IPS-18c (cell line): ENCODE results near the gene LIM2.

Source experiments
- H3K4me3 ChIP-seq: 2 replicates; pipeline ENCODE4 v1.7.0; 2013; ENCODE audit warnings: low read depth, mild to moderate bottlenecking, low read length, moderate library complexity; ENCODE audit not compliant: insufficient read depth
- H3K9me3 ChIP-seq: one replicate; pipeline ENCODE4 v1.6.1; 2013; ENCODE audit warnings: mild to moderate bottlenecking, low read length, moderate library complexity; ENCODE audit not compliant: control insufficient read depth, insufficient read depth

LIM2 gene

GRCh38 chr19:51371186-51371690 is 16.5 kb downstream of the LIM2 start:
- Histone ChIP-seq H3K9me3 (no peaks in the 10 kb centered on the region), H3K4me3 (no peak overlapping the region)

DNA sequence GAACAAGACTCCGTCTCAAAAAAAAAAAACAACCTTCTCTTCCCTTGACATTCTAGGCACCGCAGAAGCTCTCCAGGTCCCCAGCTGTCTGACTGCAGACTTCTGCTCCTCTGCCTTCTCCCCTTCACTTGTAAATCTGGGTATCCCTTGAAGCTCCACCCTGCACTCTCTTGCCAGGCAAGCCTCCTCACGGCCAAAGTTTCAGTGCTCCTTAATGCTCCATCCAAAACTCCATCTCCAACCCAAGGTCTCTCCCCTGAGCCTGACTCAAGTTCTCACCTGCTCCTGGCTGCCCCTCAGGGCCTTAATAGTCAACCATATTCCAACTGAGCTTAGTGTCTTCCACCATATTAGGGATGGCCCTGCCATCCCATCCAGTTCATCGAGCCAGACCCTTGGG is 17.5 kb downstream of the LIM2 start:
- H3K9me3 ChIP-seq = no peaks in the 10 kb centered on the region
- no peak overlapping the region for H3K4me3 ChIP-seq

DNA sequence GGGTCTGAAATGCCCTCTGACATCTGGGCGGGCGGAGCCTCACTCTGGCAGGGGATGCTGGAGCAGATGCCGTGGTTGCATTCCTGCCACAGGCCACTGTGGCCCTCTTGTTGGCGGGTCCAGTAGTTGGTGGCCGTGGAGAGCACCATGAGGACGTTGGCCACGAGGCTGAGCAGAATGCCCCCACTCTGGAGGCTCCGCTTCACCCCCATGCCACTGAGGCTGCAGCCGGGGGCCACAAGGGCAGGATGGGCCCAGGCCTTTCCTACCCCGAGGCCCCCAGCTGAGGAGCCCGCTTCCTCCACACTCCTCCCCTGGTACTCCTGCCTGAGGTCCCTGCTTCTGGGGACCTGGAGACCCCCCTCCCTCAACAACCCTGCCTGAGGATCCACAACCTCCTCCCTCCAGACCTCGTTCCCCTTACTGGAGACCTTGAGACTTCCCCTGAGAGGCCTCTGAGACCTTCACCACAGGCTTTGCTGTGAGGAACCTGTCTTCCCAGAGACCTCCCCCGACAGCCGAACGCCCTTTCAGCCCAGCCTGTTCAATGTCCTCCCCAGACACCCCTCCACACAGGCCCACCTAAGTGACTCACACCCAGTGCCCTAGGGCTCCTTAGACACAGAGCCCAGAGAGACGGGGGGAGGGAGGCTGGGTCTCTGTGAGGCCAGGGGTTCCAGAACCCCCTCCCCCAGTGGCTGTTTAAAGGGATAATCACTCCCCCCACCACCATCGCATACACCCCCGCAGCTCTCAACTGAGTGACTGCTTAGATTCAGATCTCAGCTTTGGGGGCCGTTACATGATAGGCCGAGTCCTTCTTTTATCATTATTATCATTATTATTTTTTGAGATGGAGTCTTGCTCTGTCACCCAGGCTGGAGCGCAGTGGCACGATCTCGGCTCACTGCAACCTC is 19.1 kb downstream of the LIM2 start, which contains the start of gene CLDND2:
Gene CLDND2, minus strand, starts transcription at position 638 of the 917 bp plus-strand sequence. Its CDS starts 426 bp downstream, at position 212.
- Histone ChIP-seq H3K4me3 (peak within 1 kb of the TSS; percentile 85), H3K9me3 (no peaks in the 10 kb centered on the region)

- no peaks in the 10 kb centered on the region for H3K9me3 ChIP-seq
- H3K4me3 ChIP-seq = peak overlapping the region; percentile 85
Observed at GRCh38 chr19:51367565-51368365, 20.0 kb downstream of the LIM2 start.

DNA sequence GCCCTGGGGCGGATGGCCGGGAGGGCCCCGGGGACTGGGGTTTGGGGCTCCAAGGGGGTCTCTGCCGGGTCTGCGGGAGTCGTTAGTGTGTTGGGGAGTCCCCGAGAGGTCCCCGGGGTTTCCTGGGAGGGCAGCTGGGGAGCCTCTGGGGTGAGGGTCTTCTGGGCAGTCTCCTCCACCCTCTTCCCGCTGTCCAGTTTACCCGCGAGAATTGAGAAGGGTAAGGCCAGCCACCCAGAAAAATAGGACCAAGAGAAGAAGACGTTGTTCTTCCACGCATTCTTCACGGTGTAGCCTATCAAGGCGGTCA is 20.6 kb downstream of the LIM2 start:
- Histone ChIP-seq H3K9me3 (no peaks in the 10 kb centered on the region), H3K4me3 (peak overlapping the region; percentile 85)

- Histone ChIP-seq H3K4me3 (peak overlapping the region; percentile 85), H3K9me3 (no peaks in the 10 kb centered on the region)
Observed at GRCh38 chr19:51366389-51367254, 21.2 kb downstream of the LIM2 start.

GRCh38 chr19:51365965-51366388 is 21.8 kb downstream of the LIM2 start, which contains the start of gene ETFB:
Gene ETFB (minus strand): TSS chr19:51366388. CDS start chr19:51366326, 62 bp downstream.
- Histone ChIP-seq H3K9me3 (no peaks in the 10 kb centered on the region), H3K4me3 (peak within 1 kb of the TSS; percentile 85)

DNA sequence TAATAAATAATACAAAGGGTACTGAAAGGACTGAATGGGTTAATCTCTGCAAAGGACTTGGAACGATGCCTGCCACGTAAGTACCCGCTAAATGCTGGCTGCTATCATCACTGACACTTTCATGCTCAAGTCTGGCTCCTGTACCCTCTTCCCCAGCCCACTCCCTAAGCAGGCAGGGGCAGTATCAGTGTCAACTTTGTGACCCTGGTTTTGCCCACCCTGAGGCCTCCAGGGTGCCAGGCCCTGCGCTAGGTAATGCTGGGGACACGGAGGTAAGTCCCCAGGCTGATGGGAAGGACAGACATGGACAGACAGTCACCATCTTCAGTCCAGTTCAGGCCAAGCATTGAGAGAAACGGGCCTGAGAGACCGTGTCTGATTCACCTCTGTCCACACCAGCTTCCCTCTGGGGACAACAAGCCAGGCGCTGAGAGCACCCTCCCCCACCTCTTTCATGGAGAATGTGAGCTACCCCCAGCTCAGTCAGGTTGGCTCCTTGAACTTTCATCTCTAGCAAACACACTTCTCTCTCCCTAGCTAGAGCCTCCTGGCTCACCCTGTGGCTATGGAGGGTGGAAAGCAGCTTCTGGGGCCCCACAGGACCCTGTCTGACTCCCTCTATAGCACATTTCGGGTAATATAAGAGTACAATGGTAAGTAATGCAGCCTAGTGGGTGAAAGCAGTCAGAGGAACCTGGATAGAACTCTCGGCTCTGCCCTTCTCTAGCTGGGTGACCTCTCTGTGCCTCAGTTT is 22.4 kb downstream of the LIM2 start:
- H3K4me3 ChIP-seq = peak overlapping the region; percentile 71
- no peaks in the 10 kb centered on the region for H3K9me3 ChIP-seq

GRCh38 chr19:51364200-51365106 is 23.3 kb downstream of the LIM2 start:
- H3K4me3 ChIP-seq = no peak overlapping the region
- H3K9me3 ChIP-seq = no peaks in the 10 kb centered on the region

DNA sequence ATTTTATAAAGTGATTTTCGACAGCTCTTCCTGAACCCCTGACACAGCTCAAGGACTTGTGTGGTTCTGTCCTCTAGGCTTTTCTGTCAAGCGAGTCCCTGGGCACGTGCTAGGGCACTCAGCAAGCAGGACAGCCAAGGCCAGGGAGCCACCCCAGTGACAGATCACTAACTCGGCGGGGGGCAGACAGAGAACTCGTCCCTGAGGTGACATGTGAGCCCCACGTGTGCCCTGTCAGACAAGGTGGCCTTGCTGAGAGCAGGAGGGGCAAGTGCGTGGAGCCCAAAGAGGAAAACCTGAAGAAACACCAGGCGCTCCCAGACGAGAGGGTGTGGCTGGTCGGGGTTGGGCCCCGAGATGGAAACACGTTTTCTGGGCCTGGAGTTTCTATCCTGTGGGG is 26.5 kb downstream of the LIM2 start:
- Histone ChIP-seq H3K4me3 (no peak overlapping the region), H3K9me3 (no peaks in the 10 kb centered on the region)

- Histone ChIP-seq H3K4me3 (no peak overlapping the region), H3K9me3 (no peaks in the 10 kb centered on the region)
Observed at GRCh38 chr19:51359294-51359693, 28.5 kb downstream of the LIM2 start.

GRCh38 chr19:51357952-51358351 is 29.8 kb downstream of the LIM2 start:
- Histone ChIP-seq H3K9me3 (no peaks in the 10 kb centered on the region), H3K4me3 (no peak overlapping the region)

GRCh38 chr19:51356159-51356801 is 31.5 kb downstream of the LIM2 start:
- H3K4me3 ChIP-seq = no peak overlapping the region
- H3K9me3 ChIP-seq = no peaks in the 10 kb centered on the region

GRCh38 chr19:51354742-51355148 is 33.0 kb downstream of the LIM2 start:
- H3K9me3 ChIP-seq = no peaks in the 10 kb centered on the region
- no peak overlapping the region for H3K4me3 ChIP-seq

DNA sequence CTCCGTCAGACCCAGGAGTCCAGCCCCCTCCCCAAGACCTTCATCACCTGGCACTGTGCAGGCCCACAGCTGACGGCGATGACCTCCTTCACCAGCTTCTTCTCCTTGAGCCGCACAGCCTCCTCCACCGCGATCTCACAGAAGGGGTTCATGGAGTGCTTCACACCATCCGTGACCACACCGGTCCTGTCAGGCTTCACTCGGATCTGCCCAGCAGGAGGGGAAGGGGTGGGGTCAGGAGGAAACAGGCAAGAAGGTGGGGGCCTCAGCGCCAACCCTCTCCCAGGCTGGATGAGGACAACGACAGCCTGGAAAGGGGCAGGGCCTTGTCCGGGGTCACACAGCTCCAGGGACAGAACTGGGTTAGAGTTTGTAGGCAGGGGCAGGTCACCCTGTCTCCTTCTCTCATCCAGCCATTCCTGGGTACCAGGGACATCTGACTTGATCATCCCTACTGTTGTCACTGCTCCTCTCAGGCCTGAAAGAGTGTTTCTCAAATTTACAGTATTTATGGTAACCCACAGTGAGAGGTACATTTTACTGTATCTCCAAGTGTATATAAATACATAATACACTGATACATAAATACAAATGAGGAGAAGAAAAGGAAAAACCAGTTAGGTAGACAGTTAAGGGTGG is 33.6 kb downstream of the LIM2 start:
- H3K4me3 ChIP-seq = no peak overlapping the region
- H3K9me3 ChIP-seq = no peaks in the 10 kb centered on the region
